Stimulated activated CD4-positive, alpha-beta T cell treated with anti-CD3 and anti-CD28 coated beads, Interleukin-4, amount 100 ng/mL, for 24 hours (primary cell): ENCODE results near the gene MYO6.

Source experiments
- DNase-seq: peaks from one replicate; pipeline ENCODE4 v3.0.0-alpha.2; 2020

The MYO6 gene

DNA sequence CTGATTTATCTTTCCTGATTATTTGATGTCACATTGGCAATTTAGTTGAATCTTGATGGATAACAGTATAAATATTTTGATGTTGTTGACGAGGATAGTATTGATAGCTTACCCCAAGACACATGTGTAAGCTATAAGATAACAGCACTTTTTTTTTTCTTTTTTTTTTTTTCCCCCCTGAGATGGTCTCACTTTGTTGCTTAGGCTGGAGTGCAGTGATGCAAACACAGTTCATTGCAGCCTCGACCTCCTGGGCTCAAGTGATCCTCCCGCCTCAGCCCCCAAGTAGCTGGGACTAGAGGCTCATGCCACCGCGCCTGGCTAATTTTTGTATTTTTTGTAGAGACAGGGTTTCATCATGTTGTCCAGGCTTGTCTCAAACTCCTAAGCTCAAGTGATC lies 21.8 kb downstream of the MYO6 start:
- DNase-seq: no peak

DNA sequence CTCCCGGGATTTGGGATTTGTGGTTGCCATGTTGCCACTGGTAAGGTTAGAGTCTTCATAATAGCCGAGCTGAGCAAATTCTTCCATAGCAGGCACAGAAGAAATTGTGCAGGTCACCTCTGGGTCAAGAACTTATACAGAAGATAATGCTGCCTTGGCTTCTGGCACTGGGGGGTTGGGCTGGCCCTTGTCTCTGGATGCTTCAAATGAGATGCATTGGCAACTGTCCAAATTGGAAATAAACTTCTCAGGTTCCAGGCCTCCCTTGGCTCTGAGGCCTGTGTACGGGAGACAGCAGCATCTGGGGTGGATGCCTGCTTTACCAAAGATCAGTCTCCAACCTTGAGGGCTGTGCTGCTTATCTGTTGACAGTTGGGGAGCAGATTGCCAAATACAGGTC lies 26.2 kb downstream of the MYO6 start:
- DNase-seq: no peak

DNA sequence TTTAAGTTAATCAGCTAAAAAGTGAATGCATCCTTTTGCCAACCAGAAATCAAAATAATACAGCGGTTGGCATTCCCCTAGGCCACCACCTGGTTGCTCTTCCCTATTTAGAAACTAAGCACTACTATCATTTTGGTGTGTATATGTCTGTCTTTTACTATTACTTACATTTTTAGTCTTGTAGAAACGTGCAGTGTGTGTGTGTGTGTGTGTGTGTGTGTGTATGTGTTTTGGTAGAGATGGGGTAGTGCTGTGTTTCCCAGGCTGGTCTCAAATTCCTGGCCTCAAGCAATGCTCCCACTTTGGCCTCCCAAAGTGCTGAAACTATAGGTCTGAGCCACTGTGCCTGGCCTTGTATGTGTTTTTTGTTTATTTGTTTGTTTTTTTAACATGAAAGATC lies 27.4 kb downstream of the MYO6 start:
- DNase-seq: no peak

DNA sequence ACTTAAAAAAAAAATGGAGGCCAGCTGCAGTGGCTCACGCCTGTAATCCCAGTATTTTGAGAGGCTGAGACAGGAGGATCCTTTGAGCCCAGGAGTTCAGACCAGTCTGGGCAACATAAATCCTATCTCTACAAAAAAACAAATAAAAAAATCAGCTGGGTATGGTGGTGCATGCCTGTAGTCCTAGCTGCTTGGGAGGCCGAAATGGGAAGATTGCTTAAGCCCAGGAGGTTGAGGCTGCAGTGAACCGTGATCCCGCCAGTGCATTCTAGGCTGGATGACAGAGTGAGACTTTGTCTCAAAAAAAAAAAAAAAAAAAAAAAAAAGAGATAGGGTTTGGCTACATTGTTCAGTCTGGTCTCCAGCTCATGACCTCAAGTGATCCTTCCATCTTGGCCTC lies 29.7 kb downstream of the MYO6 start:
- no peak for DNase-seq

DNA sequence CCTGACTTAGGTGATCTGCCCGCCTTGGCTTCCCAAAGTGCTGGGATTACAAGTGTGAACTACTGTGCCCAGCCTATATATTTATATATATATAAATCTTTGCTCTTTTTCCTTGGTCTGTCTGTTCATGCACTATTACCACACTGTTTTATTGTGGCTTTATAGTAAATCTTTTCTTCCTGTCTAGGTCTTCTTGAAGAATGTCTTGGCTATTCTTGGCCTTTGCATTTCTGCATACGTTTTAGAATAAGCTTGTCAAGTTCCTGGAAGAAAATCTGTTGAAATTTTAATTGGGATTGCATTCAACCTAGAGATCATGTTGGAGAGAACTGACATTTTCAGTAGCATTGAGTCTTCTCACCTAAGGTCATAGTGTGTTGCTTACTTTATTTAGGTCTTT lies 37.1 kb downstream of the MYO6 start:
- no peak for DNase-seq

DNA sequence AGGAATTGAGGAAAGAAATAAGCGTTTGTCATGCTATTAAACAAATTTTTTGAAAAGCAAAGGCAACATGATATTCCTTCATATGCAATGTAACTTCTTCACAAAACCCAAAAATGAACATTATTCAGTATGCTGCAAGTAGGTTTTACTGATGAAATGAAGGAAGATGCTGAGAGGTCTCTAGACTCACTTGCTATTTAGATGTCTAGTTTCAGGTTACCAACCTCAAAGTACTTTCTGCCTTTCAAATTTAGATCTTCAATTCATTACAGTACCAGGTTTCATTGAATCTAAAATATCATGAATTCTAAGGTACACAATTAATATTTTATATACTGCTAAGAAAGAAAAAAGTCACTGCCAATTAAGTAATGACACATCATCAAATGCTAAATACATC lies 39.9 kb downstream of the MYO6 start:
- DNase-seq: no peak

DNA sequence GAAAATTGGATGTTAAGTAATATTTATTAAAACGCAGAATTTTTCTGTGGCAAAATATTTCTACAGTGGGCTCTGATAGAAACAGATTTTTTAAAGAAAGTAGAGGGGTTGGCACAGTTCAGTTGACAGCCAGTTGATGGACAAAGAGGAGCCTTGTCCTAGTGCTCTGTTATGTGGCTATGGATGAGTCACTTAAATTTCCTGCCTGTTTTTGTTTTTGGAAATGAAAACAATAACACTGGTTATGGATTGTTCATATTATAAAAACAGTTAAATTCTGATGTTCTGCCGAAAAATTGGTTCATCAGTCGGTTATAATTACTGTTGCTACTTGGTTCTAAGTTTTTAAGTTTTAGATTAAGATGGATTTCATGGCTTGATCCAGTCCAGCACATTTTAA lies 42.8 kb downstream of the MYO6 start:
- DNase-seq: no peak

DNA sequence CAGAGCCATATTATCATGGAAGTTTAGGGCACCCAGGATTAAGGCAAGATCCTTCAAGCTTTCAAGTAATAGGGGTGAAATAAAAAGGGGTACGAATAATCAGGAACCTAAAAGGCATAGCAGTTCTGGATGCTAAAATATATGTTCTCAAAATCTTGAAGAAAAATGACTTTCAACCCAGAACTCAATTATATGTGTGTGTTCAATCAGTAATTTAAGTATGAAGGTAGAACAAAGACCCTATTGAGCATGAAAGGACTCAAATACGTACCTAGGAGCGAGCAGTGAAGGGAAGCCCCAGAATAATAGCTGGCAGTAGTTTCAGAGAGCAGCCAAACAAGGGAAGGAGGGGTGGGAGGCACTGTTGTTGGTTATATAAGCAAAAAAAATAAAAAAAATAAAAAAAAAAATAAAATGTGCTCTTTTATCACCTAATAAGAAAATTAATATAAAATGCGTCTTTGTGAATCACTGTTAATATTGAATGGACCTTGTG lies 45.4 kb downstream of the MYO6 start:
- DNase-seq: no peak

DNA sequence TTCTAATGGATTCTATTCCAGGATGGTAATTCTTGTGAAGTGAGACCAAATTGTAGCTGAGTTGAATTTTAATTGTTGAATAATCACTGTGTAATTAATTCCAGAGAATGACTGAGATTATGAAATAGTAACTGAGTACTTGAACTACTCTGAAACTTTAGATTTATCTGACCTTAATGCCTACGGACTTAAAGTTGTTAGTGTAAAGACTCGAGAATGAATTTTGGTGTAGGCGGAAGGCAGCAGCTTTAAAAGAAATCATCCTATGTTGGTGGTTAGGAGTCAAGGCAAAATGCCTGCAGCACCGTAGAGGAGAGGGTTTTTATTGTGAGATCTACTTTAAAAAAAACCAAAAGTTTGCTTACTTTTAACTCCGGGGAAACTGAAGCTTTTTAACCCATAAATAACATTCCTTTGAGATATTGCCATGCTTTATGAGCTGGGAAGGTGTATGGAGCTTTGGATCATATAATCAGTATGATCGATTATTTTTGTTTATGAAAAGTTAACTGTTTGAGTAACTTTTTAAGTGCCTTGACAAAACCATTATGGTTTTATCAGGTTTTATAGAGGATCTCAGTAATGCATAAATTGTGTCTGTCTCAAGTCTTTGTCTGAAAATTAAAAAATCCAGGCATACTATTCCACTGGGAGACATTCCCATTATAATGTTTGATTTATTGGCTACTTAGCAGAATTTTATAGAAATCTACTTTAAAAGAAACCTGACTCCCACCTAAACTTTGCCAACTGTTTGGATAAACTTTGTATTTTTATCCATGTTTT lies 46.1 kb downstream of the MYO6 start:
- DNase-seq: no peak

DNA sequence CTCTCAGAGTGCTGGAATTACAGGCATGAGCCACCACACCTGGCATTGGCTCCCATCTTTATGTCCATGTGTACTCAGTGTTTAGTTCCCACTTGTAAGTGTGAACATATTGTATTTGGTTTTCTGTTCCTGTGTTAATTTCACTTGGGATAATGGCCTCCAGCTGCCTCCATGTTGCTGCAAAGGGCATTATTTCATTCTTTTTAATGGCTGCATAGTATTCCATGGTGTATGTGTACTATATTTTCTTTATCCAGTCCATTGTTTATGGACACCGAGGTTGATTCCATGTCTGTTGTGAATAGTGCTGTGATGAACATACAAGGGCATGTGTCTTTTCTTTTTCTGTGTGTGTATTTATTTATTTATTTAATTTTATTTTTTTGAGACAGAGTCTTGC lies 47.7 kb downstream of the MYO6 start:
- no peak for DNase-seq

DNA sequence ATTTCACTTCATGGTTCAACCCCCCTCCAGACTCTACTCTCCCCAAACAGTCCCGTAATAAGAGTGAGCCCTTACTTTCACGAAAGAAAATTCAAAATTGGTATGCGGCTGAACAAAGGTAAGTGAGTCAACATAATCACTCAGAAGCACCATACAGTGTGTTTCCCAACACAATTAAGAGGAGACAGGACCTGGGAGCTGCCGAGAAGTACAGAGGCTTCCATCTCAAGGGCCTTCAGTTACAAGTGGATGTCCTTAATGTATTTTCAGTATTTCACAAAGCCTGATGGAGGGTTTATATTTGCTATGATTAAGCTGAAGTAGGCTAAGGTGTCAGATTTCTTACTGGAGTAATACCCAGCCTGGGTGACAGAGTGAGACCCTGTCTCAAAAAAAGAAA lies 51.1 kb downstream of the MYO6 start:
- DNase-seq: no peak

DNA sequence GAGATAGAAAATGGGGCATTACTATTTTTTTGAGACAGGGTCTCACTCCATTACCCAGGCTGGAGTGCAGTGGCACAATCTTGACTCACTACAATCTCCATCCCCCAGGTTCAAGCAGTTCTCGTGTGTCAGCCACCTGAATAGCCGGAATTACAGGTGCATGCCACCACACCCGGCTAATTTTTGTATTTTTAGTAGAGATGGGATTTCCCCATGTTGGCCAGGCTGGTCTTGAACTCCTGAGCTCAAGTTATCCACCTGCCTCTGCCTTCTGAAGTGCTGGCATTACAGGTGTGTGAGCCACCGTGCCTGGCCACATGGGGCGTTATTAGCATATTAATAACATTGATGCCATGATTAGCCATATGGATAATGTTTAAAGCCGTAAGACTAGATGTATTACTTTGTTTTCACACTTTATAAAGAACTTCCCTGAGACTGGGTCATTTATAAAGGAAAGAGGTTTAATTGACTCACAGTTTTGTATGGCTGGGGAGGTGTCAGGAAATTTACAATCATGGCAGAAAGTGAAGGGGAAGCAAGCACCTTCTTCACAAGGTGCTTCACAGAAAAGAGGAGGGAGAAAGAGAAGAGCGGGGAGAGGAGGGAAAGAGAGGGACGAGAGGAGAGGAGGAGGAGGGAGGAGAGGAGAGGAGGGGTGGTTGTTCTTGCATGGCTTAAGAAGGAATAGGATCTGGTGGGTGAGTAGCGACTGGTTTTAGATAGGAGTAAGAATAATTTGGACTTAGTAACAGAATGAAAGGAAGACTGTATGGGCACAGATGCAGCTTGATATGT lies 51.9 kb downstream of the MYO6 start:
- DNase-seq: no peak

DNA sequence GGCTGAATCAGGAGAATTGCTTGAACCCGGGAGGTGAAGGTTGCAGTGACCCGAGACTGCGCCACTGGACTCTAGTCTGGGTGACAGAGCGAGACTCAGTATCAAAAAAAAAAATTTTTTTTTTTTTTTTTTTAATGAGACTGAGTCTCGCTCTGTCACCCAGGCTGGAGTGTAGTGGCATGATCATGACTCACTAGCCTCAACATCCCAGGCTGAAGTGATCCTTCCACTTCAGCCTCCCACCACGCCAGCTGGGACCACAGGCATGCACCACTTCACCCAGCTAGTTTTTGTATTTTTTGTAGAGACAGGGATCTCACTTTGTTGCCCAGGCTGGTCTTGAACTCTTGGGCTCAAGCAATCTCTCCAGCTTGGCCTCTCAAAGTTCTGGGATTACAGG lies 53.3 kb downstream of the MYO6 start:
- DNase-seq: no peak

DNA sequence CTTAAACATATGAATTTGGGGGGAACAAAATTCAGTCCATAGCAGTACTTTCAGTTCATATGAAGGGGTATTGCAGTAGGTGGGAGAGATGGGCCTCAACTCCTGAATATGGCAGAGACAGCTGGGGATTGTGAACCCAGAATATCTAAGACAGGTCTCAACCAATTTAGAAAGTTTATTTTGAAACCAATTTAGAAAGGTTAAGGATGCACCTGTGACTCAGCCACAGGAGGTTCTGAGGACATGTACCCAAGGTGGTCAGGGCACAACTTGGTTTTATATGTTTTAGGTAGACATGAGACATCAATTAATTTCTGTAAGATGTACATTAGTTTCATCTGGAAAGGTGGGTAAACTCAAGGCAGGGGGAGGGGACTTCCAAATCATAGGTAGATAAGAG lies 59.5 kb downstream of the MYO6 start:
- no peak for DNase-seq

DNA sequence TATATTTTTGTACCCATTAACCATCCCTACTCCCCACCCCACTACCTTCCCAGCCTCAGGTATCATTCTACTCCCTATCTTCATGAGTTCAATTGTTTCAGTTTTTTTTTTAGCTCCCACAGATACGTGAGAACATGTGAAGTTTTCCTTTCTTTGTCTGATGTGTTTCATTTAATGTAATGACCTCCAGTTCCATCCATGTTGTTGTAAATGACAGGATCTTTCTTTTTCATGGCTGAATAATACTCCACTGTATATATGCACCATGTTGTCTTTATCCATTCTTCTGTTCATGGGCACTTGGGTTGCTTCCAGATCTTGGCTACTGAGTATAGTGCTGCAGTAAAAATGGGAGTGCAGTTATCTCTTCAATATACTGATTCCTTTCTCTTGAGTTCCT lies 63.5 kb downstream of the MYO6 start:
- DNase-seq: no peak

DNA sequence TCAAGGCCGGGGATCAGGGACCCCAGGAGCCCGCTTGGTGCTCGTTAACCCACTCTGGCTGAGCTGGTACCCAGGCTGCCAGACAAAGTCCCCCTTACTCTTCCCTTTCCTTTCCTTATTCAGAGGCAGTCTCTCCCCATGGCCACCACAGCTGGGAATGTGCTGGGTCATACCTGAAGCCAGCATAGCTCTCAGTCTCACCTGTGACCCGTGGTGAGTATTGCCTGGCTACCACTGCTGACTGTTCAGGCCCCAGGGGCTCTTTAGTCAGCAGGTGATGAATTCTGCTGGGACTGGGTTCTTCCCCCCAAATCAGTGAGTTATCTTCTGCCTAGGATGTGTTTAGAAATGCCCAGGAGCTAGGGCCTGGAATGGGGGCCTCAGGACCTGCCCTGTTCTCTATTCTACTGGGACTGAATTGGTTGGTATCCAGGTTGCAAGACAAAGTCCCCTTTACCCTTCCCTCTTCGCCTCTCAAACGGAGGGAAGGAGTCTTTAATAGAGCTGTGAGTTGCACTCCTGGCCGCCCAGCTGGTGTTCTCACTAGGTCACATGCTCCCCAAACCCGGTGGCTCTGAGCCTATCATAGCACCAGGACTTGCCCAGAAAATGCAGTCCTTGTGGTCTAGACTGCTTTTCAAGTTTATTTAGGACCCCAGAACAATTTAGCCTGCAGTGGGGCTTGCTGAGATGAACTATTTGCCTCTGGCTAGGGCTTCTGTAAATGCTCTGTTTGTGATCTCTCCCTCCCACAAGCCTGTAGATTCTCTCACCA lies 64.6 kb downstream of the MYO6 start:
- DNase-seq: no peak

DNA sequence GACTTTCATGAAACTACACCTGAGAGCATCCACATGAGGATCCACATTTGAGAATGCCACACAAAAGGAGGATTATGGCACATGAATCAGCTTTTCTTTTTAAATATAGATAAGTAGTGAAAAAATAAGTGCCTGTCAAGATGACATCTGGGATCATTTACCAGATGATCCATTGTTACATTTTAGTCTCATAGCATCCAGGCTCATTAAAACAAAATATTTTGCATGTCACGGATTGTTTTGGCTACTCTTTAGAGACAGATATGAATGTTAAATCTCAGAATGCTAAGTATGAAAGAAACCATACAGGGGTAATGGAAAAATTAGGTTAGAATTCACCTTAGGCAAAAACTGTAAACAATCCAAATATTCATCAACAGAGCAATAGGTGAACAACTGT lies 66.7 kb downstream of the MYO6 start:
- no peak for DNase-seq

DNA sequence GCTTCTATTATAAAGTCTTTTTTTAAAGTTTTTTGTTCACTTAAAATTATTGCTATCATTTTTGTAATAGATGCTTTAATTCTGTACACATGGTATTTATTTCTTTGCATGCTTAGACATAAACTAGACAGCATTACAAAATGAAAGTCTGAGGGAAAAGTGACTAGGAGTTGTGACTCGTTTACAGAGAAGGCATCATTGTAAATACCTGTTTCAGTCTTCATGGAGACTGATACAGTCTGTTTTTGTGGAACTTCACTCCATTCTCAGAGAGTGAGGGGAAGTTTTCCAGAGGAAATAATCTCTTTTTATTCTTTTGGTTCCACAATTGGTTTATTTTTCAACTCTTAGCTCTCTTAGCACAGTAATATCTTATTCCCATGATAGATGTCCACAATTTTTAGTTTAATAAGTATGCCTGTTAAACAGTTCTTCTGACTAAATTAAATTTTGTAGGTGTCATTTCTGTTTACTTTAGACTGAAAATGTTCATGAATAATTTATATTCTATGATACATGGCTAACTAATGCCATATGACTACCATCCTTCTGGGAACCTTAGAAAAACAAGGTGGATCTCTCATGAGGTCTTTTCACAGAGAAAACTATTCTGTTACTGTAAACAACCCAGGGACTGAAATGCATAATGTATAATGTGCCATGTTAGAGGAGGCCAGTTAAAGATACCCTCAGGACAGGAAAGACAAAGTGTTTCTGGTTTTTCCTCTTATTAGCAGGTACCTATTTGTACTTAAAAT lies 69.2 kb downstream of the MYO6 start:
- no peak for DNase-seq

DNA sequence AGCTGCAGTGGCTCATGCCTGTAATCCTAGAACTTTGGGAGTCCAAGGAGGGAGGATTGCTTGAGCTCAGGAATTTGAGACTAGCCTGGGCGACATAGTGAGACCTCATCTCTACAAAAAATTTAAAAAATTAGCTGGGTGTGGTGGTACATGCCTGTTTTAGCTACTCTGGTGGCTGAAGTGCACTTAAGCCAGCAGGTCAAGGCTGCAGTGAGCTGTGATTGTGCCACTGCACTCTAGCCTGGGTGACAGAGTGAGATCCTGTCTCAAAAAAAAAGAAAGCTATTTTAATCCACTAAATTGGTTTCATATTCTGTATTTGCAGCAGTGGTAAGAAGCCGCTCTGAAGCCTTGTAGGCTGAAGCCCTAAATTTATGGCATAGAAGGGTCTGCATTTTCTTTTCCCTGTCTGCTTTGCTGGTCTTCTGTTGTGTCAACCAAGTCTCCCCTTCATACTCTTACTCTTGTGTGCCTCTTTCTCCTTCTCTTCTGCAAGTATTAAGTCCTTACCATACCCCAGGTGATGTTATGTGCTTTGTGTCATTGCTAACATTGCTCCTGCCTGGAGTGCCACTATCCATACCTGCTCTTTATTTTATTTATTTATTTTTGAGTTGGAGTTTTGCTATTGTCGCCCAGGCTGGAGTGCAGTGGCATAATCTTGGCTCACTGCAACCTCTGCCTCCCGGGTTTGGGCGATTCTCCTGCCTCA lies 70.9 kb downstream of the MYO6 start:
- DNase-seq: no peak

DNA sequence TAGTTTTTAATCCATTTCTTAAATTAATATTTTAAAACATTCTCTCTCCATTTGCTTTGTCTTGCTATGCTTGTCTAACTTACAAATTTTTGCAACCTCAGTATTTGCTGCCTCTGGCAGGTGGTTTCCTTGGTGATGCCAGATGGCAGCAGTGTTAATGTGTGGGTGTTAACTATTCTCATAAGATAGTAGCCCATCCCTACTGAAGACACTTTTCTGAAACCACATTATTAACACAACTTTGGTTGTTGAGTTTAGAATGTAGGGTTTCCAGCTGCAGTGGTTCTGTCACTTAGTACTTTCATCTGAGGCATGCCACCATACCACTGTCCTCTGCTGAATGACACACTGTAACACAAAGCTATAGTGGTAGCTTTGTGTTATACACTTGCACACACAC lies 75.1 kb downstream of the MYO6 start:
- DNase-seq: no peak

DNA sequence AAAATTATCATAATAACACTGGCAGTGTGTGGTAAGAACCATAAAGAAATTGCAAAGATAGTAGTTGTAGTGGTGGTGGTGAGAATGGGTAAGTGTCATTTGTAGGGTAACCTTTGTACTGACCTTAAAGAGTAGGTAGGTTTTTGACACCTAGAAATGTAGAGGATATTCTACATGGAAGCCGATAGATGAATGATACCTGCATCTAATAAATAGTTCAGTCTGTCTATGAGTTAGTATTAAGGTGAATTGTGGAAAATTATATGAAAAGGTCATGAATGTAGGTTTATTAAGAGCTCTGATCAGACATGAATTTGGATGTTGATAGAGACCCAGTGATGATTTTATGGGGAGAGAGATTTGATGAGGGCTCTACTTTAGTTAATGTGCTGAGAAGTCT lies 78.1 kb downstream of the MYO6 start:
- no peak for DNase-seq
